GM19099 (cell line): ENCODE measurements around the gene ACBD4.

Source experiments
- POLR2A ChIP-seq: IDR thresholded peaks from 3 replicates; pipeline ENCODE4 v1.6.1; 2011; ENCODE audit warnings: low read depth; ENCODE audit not compliant: insufficient read length; ENCODE audit errors: extremely low read depth

The ACBD4 gene

DNA sequence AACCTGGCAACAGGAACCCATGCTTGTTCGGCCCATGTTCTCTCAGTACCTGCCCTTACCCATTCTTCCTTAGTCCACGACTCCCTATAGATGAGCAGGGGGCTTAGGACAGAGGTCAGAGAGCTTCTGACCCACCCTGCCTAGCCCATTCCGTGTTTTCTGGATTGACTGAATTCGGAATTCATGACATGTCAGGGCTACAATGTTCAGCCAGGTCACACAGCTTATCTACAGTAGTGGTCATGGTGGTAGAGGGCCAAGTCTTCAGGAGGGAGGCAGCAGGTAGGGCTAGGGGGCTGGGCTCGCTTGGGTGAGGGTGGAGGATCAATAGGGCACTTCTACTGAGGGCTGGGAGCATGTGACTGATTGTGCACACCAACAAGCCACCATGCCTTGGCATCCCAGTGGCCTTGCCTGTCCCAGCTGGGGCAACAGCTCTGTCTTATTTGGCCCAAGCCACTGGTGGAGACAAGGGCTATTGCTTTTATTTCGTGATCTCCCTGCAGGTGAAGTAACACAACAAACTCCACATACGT lies 29.3 kb downstream of the ACBD4 start:
- TF ChIP-seq POLR2A: no peak

DNA sequence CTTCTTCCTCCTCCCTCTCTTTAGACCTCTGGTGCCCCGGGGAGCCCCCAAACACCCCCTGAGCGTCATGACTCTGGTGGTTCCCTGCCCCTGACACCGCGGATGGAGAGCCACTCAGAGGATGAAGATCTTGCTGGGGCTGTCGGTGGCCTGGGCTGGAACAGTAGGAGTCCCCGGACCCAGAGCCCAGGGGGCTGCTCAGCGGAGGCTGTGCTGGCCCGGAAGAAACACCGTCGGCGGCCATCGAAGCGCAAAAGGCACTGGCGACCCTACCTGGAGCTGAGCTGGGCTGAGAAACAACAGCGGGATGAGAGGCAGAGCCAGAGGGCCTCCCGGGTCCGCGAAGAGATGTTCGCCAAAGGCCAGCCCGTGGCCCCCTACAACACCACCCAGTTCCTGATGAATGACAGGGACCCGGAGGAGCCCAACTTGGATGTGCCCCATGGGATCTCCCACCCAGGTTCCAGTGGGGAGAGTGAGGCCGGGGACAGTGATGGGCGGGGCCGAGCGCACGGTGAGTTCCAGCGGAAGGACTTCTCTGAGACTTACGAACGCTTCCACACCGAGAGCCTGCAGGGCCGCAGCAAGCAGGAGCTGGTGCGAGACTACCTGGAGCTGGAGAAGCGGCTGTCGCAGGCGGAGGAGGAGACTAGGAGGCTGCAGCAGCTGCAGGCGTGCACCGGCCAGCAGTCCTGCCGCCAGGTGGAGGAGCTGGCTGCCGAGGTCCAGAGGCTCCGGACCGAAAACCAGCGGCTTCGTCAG lies 33.7 kb downstream of the ACBD4 start:
- no peak for TF ChIP-seq POLR2A

DNA sequence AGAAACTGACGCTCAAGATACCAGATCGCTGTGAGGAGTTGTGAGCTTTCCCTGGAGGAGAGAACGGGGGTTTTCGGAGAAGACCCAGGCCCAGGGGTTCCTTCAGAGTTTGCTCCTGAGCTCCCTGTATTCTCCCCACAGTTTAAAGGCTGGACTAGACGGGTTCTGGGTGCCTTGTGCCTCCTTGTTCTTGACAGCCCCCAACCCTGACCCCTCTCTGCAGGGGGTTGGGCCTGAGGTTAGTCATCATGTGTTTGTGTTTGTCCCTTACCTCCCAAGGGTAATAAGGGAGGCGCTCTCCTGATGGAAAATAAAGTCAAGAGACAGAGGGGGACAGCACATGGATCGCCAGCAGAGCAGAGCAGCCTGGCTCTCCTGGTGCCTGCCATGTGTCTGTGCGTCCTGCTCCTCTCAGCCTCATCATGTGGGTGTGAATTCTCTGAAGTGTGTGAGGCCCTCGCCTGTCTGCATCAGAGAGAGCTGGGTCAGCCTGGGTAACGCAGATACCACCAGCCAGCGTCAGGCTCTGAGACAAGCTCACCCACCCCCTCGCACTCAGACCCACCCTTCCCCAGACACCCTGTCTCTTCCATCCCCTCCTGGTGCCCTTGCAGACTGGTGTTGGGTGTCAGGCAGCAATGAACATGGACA lies 34.9 kb downstream of the ACBD4 start:
- no peak for TF ChIP-seq POLR2A

DNA sequence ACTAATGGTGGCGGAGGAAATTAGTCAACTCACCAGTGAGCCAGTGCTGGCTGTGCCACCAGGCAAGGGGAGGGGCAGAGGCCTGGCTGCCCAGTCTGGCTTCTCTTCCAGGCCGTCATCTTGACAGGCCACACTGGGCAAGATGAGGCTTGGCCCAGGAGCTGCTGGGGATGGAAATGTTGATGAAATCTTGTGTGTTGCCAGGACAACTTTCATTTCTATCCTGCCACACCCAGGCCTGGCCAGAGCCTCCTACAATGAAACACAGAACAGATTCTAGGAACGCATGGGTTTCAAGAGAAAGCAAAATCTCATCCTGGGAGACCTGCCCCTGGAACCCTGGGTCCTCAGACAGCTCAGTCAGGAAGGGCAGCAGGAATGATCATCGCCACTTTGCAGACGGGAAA lies 35.4 kb downstream of the ACBD4 start:
- no peak for TF ChIP-seq POLR2A

DNA sequence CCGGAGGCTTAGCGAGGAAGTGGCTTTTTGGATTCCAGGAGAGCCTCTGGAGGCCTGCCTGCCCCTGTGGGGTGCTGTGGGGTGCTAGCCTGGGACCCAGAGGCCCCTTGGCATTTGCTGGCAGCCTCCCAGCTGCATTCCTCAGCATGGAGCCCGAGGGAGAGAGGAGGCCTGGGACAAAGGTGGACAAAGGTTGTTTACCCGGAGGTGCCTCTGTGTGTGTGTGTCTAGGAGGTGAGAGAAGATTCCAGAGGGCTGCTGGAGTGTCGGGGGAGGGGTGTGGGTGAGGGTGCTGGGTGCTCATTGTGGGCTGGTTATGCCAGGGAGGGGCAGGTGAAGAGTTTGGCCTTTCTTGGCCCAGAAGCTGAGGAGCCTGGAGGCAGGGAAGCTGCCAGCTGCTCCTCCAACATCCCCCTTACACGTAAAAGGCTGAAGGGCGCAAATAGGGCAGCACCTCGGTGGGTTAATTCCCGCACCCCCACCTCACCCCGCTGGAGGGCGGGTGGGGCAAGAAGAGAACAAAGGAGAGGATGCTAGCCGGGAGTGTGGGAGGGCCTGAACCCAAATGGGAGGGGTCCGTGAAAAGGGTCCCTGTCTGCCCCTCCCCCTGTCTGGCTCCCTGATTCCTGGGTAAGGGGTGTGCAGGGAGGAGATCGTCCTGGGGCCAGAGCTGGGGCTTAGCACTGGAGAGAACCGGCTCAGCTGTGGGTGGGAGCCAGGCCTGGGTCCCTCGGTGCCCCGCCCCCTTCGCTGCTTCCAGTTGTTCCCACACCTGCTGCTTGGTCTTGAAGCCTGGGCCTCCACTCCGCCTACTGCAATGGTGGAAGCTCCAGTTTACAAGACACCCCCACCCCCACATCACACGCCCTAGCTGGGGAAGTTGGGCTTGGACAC lies 36.1 kb downstream of the ACBD4 start:
- TF ChIP-seq POLR2A: no peak

DNA sequence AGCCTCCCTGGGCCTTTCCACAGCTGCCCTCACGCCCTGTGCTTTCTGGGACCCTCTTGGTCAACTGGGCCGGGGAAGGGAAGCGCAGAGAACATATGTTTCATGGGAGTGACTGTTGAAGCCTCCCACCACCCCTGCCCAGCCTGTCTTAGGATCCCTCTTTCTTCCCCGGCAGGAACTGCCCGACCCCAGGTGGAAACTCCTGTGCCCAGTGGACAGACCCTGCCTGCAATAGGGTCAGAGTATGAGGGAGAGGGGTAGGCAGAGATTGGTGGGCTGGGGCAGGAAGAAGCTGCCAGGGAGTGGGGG lies 36.7 kb downstream of the ACBD4 start:
- TF ChIP-seq POLR2A: no peak

DNA sequence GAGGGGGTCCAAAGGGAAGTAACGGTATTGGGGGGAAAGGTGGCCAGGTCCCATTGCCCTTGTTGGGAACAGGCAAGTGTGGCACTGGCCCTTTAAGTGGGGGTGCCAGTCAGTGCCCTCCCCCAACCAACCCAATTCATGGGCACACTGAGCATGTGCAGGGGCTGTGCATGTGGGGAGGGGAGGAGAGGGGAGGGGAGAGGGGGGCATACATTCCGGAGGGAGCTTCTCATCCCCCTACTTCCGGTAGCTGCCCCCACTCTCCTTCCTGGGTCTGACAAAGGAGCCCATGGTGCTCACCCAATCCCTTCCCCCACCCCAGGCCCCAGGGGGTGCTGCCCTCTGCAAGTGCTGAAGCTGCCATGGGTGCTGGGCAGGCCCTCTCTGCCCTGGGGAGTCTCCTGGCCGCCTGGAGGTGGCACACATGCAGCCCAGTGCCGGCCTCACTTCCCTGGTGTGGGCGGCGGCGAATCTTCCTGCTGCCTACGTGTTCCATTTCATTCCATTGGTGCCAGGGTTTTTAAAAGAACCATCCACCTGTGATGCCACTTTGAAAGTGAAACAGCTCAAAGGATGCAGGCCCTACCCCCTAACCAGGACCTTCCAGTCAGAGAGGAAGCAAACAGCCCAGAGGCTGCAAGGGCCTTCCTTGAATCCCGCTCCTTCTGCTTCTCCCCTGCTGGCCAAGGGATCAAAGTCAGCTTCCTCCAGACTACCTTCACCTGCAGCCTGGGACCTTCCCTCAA lies 37.2 kb downstream of the ACBD4 start:
- TF ChIP-seq POLR2A: peak; percentile 32

DNA sequence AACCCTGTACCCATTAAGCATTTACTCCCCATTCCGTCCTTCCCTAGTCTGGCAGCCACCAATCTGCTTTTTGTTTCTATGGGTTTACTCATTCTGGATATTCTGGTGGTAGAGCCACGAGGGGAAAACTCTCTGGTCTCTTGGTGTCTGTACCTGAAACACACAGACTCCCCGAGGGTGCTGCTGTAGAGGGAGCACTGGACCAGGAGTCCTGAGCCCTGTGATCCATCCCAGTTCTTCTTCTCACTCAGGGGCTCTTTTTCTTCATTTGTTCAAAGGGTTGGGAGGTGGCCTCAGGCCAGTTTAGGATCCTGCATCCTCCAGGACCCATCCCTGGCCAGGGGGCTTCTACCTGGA lies 40.2 kb downstream of the ACBD4 start:
- no peak for TF ChIP-seq POLR2A

DNA sequence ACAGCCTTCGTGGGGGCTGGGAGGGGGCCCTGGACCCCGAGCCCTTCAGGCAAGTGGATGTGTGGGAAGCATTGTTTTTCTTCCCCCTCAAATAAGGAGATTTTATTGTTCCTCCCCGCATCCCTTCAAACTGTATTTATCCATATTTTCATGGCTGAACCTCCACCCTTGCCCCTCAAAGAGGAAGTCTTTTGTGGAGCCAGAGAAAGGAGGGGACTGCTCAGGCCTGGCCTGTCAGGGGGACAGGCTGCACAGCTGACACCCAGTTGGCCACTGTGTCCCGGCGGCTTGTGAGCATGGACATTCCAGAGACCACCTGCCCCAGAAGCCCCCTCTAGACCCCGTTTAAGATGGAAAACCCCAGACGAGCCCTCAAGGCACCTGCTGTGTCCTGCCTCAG lies 42.1 kb downstream of the ACBD4 start:
- no peak for TF ChIP-seq POLR2A

DNA sequence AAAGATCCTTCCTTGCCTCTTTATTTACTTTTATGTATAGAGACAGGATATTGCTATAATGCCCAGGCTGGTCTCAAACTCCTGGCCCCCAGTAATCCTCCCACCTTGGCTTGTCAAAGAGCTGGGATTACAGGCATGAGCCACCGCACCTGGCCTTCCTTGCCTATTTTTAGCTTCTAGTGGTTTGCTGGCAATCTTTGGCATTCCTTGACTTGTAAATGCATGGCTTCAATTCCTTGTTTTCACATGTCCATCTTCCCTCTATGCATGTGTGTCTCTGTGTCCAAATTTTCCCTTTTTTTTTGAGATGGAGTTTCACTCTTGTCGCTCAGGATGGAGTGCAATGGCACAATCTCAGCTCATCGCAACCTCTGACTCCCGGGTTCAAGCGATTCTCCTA lies 48.7 kb downstream of the ACBD4 start:
- no peak for TF ChIP-seq POLR2A

DNA sequence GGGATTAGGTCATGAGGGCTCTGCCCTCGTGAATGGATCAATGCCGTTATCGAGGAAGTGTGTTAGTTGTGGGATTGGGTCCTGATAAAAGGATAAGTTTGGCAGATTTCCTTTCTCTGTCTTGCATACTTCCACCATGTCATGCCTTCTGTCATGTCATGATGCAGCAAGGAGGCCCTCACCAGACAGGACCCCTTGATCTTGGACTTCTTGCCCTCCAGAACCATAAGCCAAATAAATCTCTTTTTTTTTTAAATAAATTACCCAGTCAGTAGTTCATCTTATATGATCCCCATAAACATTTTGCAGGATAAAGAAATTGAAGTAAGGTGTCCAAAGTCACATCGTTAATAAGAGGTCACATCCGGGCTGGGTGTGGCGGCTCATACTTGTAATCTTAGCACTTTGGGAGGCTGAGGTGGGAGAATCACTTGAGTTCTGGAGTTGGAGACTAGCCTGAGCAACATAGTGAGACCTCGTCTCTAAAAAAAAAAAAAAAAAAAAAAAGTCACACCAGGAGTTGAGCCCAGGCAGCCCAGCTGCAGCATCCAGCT lies 51.4 kb downstream of the ACBD4 start:
- TF ChIP-seq POLR2A: no peak

DNA sequence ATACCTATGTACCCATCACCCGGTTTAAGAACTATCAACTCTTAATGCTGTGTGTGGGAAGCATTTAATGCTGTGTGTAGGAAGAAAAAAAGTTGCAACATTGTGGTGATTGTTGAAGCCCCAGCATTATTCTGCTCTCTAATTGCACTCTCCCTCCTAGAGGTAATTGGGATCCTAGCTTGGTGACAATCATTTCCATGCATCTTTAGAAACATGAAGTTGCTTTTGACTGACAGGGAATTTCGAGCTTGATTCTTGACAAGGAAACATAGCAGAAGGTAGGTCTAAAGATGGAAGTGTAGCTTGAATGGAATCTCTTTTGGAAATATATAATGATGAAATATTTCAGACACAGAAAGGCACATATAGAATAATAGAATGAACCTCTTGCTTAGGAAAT lies 53.5 kb downstream of the ACBD4 start:
- no peak for TF ChIP-seq POLR2A

DNA sequence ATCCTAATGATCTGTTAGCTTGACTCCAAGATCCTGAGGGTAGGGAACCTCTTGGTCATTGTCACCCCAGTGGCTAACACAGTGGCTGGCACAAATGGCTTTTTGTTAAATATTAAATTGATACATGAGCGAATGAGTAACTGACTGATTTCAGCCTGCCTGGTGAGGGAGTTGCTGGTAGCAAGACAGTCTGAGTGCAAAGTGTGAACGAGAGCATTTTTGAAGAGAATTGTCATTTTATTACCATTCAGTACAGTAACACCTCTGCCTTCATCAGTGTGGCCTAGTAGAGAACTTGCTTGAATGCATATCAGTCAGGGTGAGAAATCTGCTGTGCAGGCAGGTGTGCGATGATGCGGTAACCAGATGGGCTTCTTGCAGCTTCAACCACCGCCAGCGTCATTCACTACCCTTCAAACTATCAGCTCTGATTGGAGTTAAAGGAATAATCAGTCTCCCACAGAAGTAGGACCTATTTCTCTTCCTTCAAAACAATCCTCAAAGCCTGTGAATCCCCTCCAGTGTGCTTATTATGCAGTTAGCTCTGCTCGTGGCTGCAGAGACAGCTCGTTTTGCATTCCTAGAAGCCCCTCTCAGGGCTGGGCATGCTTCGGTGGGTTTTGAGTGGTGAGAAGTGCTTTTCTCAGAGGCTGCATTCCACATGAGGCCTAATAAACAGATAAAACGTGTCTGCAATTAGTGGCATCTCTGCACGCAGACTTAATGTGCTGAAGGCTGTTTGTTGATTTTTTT lies 55.2 kb downstream of the ACBD4 start:
- no peak for TF ChIP-seq POLR2A
